Loucy (cell line): Measurements from ENCODE around the gene TIE1.

Experiments used
- H2AFZ ChIP-seq: fragments of 200-600 bp; sonication (generic); 2 replicates; pipeline ENCODE4 v1.6.0; 2016; ENCODE audit warnings: antibody characterized with exemption, mild to moderate bottlenecking, low read length, moderate library complexity
- H3F3A ChIP-seq: fragments of 200-600 bp; 2 replicates; pipeline ENCODE4 v1.6.0; 2016; ENCODE audit warnings: antibody characterized with exemption, low read depth, mild to moderate bottlenecking
- H3K27me3 ChIP-seq: fragments of 200-600 bp; sonication (generic); 2 replicates; pipeline ENCODE4 v1.6.1; 2014; ENCODE audit warnings: low read length, mild to moderate bottlenecking; ENCODE audit not compliant: insufficient read depth, poor library complexity, severe bottlenecking
- H3K36me3 ChIP-seq: fragments of 200-600 bp; sonication (generic); 2 replicates; pipeline ENCODE4 v1.6.1; 2016; ENCODE audit warnings: low read length; ENCODE audit not compliant: insufficient read depth
- H3K4me1 ChIP-seq: fragments of 200-600 bp; sonication (generic); 2 replicates; pipeline ENCODE4 v1.5.1; 2014; ENCODE audit warnings: low read length, mild to moderate bottlenecking; ENCODE audit not compliant: insufficient read depth, poor library complexity, severe bottlenecking
- H3K4me2 ChIP-seq: fragments of 200-600 bp; sonication (generic); 2 replicates; pipeline ENCODE4 v1.6.0; 2014; ENCODE audit warnings: antibody characterized with exemption, low read length, low read depth, mild to moderate bottlenecking; ENCODE audit not compliant: poor library complexity, severe bottlenecking
- H3K4me3 ChIP-seq: fragments of 200-600 bp; sonication (generic); 2 replicates; pipeline ENCODE4 v1.5.1; 2014; ENCODE audit warnings: low read length, mild to moderate bottlenecking, mixed read lengths; ENCODE audit not compliant: poor library complexity, severe bottlenecking
- H3K79me2 ChIP-seq: fragments of 200-600 bp; sonication (generic); 2 replicates; pipeline ENCODE4 v1.6.1; 2014; ENCODE audit warnings: low read length; ENCODE audit not compliant: insufficient read depth
- H3K9ac ChIP-seq: fragments of 200-600 bp; sonication (generic); 2 replicates; pipeline ENCODE4 v1.6.0; 2014; ENCODE audit warnings: mild to moderate bottlenecking, low read depth, low read length, moderate library complexity; ENCODE audit not compliant: poor library complexity, severe bottlenecking
- H3K9me2 ChIP-seq: fragments of 200-600 bp; sonication (generic); replicated peaks from 2 replicates; pipeline ENCODE4 v1.6.1; 2016; ENCODE audit warnings: low read depth, low read length, mixed read lengths
- H3K9me3 ChIP-seq: fragments of 200-600 bp; sonication (generic); 2 replicates; pipeline ENCODE4 v1.6.1; 2014; ENCODE audit warnings: mild to moderate bottlenecking, antibody characterized with exemption, low read length, low read depth; ENCODE audit not compliant: insufficient read depth
- H4K20me1 ChIP-seq: fragments of 200-600 bp; sonication (generic); 2 replicates; pipeline ENCODE4 v1.6.0; 2014; ENCODE audit warnings: antibody characterized with exemption, low read length, mild to moderate bottlenecking; ENCODE audit not compliant: insufficient read depth, poor library complexity, severe bottlenecking
- CTCF ChIP-seq: fragments of 200-600 bp; sonication (generic); conservative IDR thresholded peaks from 2 replicates; pipeline ENCODE4 v1.5.1; 2014; ENCODE audit warnings: mild to moderate bottlenecking, antibody characterized with exemption, low read length
- EZH2phosphoT487 ChIP-seq: fragments of 200-600 bp; IDR thresholded peaks from 2 replicates; pipeline ENCODE4 v1.6.1; 2018; ENCODE audit warnings: antibody characterized with exemption, mild to moderate bottlenecking, moderate library complexity, borderline replicate concordance

Gene TIE1

DNA sequence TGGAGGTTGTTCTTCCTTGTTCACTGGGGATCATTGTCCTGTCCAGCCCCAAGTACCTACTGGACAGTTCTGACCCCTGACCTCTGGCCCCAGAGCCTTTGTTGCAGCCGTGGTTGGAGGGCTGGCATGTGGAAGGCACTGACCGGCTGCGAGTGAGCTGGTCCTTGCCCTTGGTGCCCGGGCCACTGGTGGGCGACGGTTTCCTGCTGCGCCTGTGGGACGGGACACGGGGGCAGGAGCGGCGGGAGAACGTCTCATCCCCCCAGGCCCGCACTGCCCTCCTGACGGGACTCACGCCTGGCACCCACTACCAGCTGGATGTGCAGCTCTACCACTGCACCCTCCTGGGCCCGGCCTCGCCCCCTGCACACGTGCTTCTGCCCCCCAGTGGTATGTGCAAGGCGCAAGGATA, 11.4 kb downstream of the TIE1 start:
- H2AFZ ChIP-seq: no peak overlapping the region
- no peak overlapping the region for H3K4me3 ChIP-seq
- H3K9ac ChIP-seq: no peak overlapping the region
- no peaks in the 10 kb centered on the region for H3K4me1 ChIP-seq
- no peaks in the 10 kb centered on the region for H3K9me2 ChIP-seq
- no peaks in the 10 kb centered on the region for H3K27me3 ChIP-seq
- H4K20me1 ChIP-seq: no peaks in the 10 kb centered on the region
- H3K36me3 ChIP-seq: no peaks in the 10 kb centered on the region
- H3K79me2 ChIP-seq: no peaks in the 10 kb centered on the region
- no peaks in the 10 kb centered on the region for H3F3A ChIP-seq
- H3K4me2 ChIP-seq: no peak overlapping the region
- TF ChIP-seq EZH2phosphoT487 (no peak), CTCF (no peak)
- H3K9me3 ChIP-seq: no peaks in the 10 kb centered on the region

DNA sequence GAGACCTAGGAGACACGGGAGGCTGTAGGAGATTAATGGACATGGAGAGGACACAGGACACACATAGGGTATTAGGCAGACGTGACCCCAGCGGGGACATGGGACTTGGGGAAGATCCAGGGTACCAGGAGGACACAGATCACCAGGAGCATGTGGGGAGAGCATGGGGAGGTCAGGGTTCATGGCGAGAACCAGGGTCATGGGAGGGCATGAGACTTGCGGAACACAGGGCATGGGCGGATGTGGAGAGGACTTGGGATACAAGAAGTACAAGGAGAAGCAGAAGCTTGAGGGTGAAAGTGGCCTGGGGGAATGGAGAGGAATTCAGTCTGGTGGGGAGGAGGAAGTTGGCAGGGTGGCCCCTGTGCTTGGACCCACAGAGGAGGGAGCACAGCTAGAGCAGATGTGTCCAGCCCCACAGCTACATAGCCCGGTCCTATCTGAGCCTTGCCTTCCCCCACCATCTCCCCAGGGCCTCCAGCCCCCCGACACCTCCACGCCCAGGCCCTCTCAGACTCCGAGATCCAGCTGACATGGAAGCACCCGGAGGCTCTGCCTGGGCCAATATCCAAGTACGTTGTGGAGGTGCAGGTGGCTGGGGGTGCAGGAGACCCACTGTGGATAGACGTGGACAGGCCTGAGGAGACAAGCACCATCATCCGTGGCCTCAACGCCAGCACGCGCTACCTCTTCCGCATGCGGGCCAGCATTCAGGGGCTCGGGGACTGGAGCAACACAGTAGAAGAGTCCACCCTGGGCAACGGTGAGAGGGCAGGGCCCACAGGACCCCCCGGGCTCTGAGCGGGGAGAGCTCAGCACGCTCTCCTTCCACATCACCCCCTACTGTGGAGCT, 12.1 kb downstream of the TIE1 start:
- H3F3A ChIP-seq: no peaks in the 10 kb centered on the region
- TF ChIP-seq CTCF (no peak), EZH2phosphoT487 (no peak)
- no peaks in the 10 kb centered on the region for H3K9me3 ChIP-seq
- H3K4me2 ChIP-seq: no peak overlapping the region
- no peaks in the 10 kb centered on the region for H3K9me2 ChIP-seq
- H3K4me1 ChIP-seq: no peaks in the 10 kb centered on the region
- H4K20me1 ChIP-seq: no peaks in the 10 kb centered on the region
- no peaks in the 10 kb centered on the region for H3K36me3 ChIP-seq
- H2AFZ ChIP-seq: no peak overlapping the region
- no peak overlapping the region for H3K9ac ChIP-seq
- no peaks in the 10 kb centered on the region for H3K79me2 ChIP-seq
- no peak overlapping the region for H3K4me3 ChIP-seq
- no peaks in the 10 kb centered on the region for H3K27me3 ChIP-seq

- no peak overlapping the region for H3K4me3 ChIP-seq
- no peaks in the 10 kb centered on the region for H4K20me1 ChIP-seq
- no peaks in the 10 kb centered on the region for H3K4me1 ChIP-seq
- H3F3A ChIP-seq: no peaks in the 10 kb centered on the region
- H3K9ac ChIP-seq: no peak overlapping the region
- no peaks in the 10 kb centered on the region for H3K79me2 ChIP-seq
- no peaks in the 10 kb centered on the region for H3K27me3 ChIP-seq
- no peak overlapping the region for H3K4me2 ChIP-seq
- no peaks in the 10 kb centered on the region for H3K36me3 ChIP-seq
- no peaks in the 10 kb centered on the region for H3K9me2 ChIP-seq
- no peak for TF ChIP-seq EZH2phosphoT487
- TF ChIP-seq CTCF: no peak
- no peaks in the 10 kb centered on the region for H3K9me3 ChIP-seq
- no peak overlapping the region for H2AFZ ChIP-seq
These were observed 13.0 kb downstream of the TIE1 start for GRCh38 chr1:43313771-43314170.
